Activated gamma-delta T cell (primary cell): ENCODE data around the gene HELZ2.

Experiments
- DNase-seq: peaks from one replicate; lab custom pipeline; 2025; lab: John Stamatoyannopoulos, UW

HELZ2 gene

GRCh38 chr20:63553251-63553932, 20.6 kb downstream of the HELZ2 start:
- DNase-seq: peak; percentile 88

GRCh38 chr20:63552481-63553249, 21.4 kb downstream of the HELZ2 start:
- no peak for DNase-seq

GRCh38 chr20:63551068-63551467, 23.0 kb downstream of the HELZ2 start:
- no peak for DNase-seq

- DNase-seq: no peak
Measured at GRCh38 chr20:63549679-63550282, 24.3 kb downstream of the HELZ2 start.

- DNase-seq: no peak
Measured at GRCh38 chr20:63549019-63549418, 25.0 kb downstream of the HELZ2 start.

- DNase-seq: no peak
Measured at GRCh38 chr20:63548542-63548941, 25.5 kb downstream of the HELZ2 start.

GRCh38 chr20:63547725-63548480, 26.1 kb downstream of the HELZ2 start, which contains the start of gene SRMS:
Gene SRMS, minus strand, starts transcription at chr20:63547749. Its CDS starts 286 bp downstream, at chr20:63547463.
- DNase-seq: no peak

GRCh38 chr20:63546956-63547724, 26.9 kb downstream of the HELZ2 start:
- DNase-seq: no peak

- no peak for DNase-seq
Measured at GRCh38 chr20:63546256-63546955, 27.6 kb downstream of the HELZ2 start.

GRCh38 chr20:63545814-63546213, 28.2 kb downstream of the HELZ2 start:
- no peak for DNase-seq

- no peak for DNase-seq
Measured at GRCh38 chr20:63544958-63545516, 29.0 kb downstream of the HELZ2 start.

- DNase-seq: no peak
Measured at GRCh38 chr20:63544241-63544957, 29.6 kb downstream of the HELZ2 start.

GRCh38 chr20:63543733-63544132, 30.3 kb downstream of the HELZ2 start:
- no peak for DNase-seq

GRCh38 chr20:63543131-63543530, 30.9 kb downstream of the HELZ2 start:
- no peak for DNase-seq

- DNase-seq: no peak
Measured at GRCh38 chr20:63542696-63543095, 31.3 kb downstream of the HELZ2 start.

GRCh38 chr20:63542031-63542559, 31.9 kb downstream of the HELZ2 start:
- no peak for DNase-seq

GRCh38 chr20:63541371-63541770, 32.7 kb downstream of the HELZ2 start:
- DNase-seq: no peak

GRCh38 chr20:63540417-63541186, 33.4 kb downstream of the HELZ2 start:
- DNase-seq: no peak
